ENCODE data around the gene AGAP1. TPM values are rescaled to one million over a fixed set of nuclear protein-coding genes. Genes with fewer than 3 reads are reported as not detected.

Gene AGAP1
- total RNA-seq, 1 donor from 2014 or later, result 17.5 TPM

DNA sequence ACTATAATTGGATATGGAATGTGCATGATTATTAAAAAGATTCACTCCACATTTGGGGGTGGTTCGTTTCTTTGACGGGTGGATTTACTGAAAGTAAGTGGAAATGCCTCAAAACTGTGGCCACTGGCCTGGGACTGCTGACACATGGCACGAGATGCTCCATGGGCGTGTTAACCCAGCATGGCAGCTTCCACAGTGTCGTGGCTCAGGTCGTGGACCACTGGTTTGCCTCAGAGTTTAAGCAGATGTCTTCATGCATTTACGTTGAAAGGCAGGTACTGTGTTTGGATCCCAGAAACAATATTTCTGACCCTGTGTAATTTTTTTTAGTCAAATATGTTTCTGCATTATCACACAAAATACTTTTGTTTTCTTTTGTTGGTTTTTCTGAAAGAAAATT, 432.4 kb downstream of the AGAP1 start:
- DNase-seq (ENCODE audit: low read depth), result no peak
- TF ChIP-seq CTCF (conservative IDR thresholded peaks at IDR 0.05; ENCODE audit: low read depth, low read length), result no peak
- H3K4me3 ChIP-seq (ENCODE audit: low read depth, low read length), result no peak overlapping the region

- no peak for TF ChIP-seq CTCF (conservative IDR thresholded peaks at IDR 0.05; ENCODE audit: low read depth, low read length)
- no peak overlapping the region for H3K4me3 ChIP-seq (ENCODE audit: low read depth, low read length)
- no peak for DNase-seq (ENCODE audit: low read depth)
Observed at GRCh38 chr2:235928751-235929370, 435.0 kb downstream of the AGAP1 start.

DNA sequence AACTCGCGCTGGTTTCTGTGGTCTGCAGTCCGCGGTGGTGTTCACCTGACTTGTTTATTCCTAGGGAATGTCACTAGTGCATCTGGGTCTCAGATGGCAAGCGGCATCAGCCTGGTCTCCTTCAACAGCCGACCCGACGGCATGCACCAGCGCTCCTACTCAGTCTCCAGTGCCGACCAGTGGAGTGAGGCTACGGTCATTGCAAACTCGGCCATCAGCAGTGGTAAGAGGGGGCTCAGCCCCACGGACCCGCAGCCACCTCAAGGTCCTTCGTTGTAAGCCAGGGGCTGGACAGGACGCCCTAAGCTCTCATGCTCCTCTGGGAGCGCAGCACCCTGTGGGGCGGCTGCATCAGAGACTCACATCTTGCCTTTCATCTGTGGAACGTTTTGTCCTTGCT, 436.9 kb downstream of the AGAP1 start:
- no peak overlapping the region for H3K4me3 ChIP-seq (ENCODE audit: low read depth, low read length)
- TF ChIP-seq CTCF (conservative IDR thresholded peaks at IDR 0.05; ENCODE audit: low read depth, low read length), result no peak
- DNase-seq (ENCODE audit: low read depth), result no peak

DNA sequence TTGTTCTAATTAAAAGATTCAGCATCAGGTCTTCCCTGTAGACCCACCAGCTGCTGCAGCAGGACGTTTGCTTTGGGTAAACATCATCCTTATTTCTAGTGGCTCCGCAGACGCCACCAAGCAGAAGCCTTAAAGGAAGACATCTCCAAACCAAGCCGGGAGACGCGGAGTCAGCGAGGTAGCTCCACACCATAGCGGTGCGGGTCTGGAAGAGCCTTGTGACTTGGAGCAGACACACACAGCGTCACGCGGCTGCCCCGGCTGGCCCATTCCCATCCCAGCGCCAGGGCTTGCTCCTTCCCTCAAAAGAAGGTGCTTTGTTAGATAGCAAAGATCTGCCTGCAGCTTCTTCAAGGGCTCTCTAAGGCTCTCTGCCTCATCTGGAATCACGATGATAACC, 437.8 kb downstream of the AGAP1 start:
- DNase-seq (ENCODE audit: low read depth), result no peak
- no peak overlapping the region for H3K4me3 ChIP-seq (ENCODE audit: low read depth, low read length)
- no peak for TF ChIP-seq CTCF (conservative IDR thresholded peaks at IDR 0.05; ENCODE audit: low read depth, low read length)

- no peak for TF ChIP-seq CTCF (conservative IDR thresholded peaks at IDR 0.05; ENCODE audit: low read depth, low read length)
- H3K4me3 ChIP-seq (ENCODE audit: low read depth, low read length), result no peak overlapping the region
- no peak for DNase-seq (ENCODE audit: low read depth)
Observed at GRCh38 chr2:235934059-235934773, 440.4 kb downstream of the AGAP1 start.

DNA sequence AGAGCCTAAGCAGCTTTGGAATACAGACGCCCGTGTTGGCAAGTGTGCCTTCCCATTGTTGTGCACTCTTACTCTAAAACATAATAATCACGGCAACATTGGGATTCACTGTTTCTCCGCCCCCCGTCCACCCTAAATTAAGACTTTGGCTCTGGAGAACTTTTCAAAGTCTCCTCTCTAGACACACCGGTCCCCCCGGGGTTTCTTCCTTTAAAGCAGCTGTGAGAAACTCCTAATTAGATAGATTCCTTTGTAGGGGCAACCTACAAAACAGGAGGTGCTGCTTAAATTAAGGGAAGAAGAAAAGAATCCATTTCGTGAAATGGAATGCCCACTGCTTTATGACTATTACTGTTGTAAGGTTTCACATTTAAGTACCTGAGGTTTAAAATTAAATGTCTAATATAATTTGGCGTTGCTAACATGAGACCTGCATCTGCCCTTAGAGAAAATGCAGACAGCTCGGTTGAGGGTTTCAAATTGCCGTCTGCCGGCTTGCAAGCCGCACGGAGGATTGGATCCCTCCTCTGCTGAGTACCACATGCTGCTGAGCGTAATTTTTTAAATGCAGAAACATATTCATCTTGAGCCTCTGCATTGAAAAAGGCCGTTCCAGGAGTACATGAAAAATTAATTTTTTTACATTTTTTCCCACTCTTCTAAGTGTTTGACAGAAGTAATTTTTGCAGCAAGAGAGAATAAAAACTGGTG, 441.1 kb downstream of the AGAP1 start:
- DNase-seq (ENCODE audit: low read depth), result no peak
- no peak overlapping the region for H3K4me3 ChIP-seq (ENCODE audit: low read depth, low read length)
- no peak for TF ChIP-seq CTCF (conservative IDR thresholded peaks at IDR 0.05; ENCODE audit: low read depth, low read length)

Measured in epithelial cell of proximal tubule (primary cell).